ENCODE data around the gene PTAR1.

DNA sequence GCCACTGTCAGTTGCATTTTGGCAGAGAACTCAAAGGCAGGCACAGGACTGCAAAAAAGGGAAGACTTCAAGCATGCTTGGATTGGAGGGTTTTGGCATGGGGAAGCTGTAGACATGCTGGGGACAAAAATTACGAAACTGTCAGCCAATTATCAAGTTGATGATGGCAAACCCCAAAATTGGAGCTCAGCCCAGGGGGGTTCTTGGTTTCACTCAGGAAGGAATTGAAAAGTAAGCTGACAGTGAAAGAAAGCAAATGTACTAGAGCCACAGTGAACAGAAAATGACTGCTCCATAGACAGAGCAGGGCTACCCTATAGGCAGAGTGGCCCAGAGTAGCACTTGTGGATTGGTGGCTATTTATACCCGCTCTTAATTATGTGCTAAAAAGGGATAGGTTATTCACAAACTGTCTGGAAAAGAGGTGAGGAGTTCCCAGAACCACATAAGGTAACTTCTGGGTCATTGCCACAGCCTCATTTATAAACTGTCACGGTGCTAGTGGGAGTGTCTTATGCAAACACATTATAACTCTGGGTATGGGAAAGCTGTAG, 46.2 kb upstream of the PTAR1 start:
- no peak for TF ChIP-seq KDM5A (IDR thresholded peaks at IDR 0.05)
- no peak for TF ChIP-seq RAD21 (conservative IDR thresholded peaks at IDR 0.05 in 1 of 2, IDR thresholded peaks at IDR 0.05 in 1 of 2)
- TF ChIP-seq BCL3 (IDR thresholded peaks at IDR 0.05) = no peak
- no peak for TF ChIP-seq CTCF (IDR thresholded peaks at IDR 0.05)
- no peak for TF ChIP-seq ZC3H11A (IDR thresholded peaks at IDR 0.05)
- TF ChIP-seq CHD4 (IDR thresholded peaks at IDR 0.05; ENCODE audit: borderline replicate concordance) = no peak
- no peak for TF ChIP-seq HMGXB4 (CRISPR knock-in tag; IDR thresholded peaks at IDR 0.05; ENCODE audit: borderline replicate concordance)
- TF ChIP-seq, protein P1, sequence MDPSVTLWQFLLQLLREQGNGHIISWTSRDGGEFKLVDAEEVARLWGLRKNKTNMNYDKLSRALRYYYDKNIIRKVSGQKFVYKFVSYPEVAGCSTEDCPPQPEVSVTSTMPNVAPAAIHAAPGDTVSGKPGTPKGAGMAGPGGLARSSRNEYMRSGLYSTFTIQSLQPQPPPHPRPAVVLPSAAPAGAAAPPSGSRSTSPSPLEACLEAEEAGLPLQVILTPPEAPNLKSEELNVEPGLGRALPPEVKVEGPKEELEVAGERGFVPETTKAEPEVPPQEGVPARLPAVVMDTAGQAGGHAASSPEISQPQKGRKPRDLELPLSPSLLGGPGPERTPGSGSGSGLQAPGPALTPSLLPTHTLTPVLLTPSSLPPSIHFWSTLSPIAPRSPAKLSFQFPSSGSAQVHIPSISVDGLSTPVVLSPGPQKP (IDR thresholded peaks at IDR 0.05; ENCODE audit: low read depth, low read length) = no peak
- TF ChIP-seq, protein P2, sequence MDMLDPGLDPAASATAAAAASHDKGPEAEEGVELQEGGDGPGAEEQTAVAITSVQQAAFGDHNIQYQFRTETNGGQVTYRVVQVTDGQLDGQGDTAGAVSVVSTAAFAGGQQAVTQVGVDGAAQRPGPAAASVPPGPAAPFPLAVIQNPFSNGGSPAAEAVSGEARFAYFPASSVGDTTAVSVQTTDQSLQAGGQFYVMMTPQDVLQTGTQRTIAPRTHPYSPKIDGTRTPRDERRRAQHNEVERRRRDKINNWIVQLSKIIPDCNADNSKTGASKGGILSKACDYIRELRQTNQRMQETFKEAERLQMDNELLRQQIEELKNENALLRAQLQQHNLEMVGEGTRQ (IDR thresholded peaks at IDR 0.05) = no peak
- no peak for TF ChIP-seq JUNB (IDR thresholded peaks at IDR 0.05)
- no peak for TF ChIP-seq HOXB13 (CRISPR knock-in tag; IDR thresholded peaks at IDR 0.05; ENCODE audit: low read depth)
- TF ChIP-seq POLR2A (IDR thresholded peaks at IDR 0.05; ENCODE audit: low read length) = no peak
- TF ChIP-seq, protein P3, sequence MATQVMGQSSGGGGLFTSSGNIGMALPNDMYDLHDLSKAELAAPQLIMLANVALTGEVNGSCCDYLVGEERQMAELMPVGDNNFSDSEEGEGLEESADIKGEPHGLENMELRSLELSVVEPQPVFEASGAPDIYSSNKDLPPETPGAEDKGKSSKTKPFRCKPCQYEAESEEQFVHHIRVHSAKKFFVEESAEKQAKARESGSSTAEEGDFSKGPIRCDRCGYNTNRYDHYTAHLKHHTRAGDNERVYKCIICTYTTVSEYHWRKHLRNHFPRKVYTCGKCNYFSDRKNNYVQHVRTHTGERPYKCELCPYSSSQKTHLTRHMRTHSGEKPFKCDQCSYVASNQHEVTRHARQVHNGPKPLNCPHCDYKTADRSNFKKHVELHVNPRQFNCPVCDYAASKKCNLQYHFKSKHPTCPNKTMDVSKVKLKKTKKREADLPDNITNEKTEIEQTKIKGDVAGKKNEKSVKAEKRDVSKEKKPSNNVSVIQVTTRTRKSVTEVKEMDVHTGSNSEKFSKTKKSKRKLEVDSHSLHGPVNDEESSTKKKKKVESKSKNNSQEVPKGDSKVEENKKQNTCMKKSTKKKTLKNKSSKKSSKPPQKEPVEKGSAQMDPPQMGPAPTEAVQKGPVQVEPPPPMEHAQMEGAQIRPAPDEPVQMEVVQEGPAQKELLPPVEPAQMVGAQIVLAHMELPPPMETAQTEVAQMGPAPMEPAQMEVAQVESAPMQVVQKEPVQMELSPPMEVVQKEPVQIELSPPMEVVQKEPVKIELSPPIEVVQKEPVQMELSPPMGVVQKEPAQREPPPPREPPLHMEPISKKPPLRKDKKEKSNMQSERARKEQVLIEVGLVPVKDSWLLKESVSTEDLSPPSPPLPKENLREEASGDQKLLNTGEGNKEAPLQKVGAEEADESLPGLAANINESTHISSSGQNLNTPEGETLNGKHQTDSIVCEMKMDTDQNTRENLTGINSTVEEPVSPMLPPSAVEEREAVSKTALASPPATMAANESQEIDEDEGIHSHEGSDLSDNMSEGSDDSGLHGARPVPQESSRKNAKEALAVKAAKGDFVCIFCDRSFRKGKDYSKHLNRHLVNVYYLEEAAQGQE (IDR thresholded peaks at IDR 0.05) = no peak

Measured in A549 (cell line).